SW480 (cell line): ENCODE results near the gene P2RX2.
"Not testable (repeated sequence)": the region's sequence is repeated elsewhere in the genome, so short reads cannot be mapped to it uniquely, and the experiment has no call there.

ENCODE experiments used
- DNase-seq: peaks from one replicate; pipeline ENCODE4 v3.0.0-alpha.2; 2016; ENCODE audit warnings: low spot score

Gene P2RX2

DNA sequence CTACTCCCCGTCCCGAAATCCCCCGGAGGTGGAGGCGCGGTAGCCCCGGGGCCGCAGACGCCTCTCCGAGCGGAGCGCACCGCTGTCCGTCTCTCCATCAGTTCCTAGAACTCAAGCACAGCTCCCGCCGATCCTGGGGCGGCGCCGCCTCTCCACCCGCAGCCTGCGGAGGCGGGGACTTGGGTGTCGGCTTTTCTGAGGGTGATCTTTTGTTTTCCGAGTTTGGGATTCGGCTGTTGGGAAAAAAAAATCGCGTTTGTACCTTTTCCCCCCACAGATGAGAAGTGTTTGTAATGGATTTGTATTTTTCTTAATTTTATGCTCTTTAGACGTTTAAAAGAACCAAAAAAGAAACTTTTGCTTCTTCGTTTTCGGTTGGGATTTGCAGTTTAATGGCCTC lies 34.8 kb upstream of the P2RX2 start:
- DNase-seq = no peak

DNA sequence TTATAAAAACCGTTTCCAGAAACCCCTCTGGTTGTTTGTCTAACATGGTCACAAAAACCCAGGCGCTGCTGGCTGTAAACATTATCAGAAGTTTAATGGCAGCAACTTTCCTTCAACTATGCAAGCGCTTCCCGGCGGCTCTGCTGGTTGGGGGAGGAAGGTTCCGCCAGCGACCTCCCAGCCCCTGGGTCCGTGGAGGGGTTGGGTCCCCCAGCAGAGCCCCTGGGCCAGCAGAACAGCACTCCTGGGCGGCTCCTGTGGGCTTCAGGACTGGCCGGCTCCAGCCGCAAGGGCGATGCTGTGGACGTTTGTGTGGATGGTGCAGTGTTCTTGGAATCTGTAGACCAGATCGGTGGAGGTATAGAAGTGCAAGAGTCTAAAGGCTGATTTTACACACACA lies 34.1 kb upstream of the P2RX2 start:
- no peak for DNase-seq

DNA sequence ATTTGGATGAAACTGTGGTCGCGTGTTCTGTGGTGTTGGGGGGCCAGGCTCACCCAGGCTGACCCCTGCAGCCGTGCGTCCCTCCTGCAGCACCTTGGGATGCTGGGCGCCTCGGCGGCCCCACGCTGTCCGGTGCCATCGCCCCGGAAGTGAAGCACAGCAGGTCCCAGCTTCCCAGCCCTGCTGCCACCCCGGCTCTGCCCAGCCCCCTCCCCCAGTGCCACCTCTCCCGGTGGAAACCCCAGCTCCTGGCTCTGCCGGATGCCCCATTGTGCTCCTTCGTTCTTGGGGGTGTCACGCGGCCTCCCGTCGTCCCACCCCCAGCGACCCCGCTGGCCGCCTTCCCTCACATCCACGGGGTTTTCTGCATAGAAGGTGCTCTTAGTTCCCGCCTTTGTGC lies 33.4 kb upstream of the P2RX2 start:
- no peak for DNase-seq

DNA sequence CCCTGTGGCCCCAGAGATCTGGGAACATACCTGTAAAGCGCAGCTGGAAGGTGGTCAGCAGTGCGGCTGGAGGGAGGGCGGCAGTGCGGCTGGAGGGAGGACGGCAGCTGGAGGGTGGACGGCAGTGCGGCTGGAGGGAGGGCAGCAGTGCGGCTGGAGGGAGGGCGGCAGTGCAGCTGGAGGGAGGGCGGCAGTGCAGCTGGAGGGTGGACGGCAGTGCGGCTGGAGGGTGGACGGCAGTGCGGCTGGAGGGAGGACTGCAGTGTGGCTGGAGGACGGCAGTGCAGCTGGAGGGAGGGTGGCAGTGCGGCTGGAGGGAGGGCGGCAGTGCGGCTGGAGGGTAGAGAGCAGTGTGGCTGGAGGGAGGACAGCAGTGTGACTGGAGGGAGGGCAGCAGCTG lies 31.6 kb upstream of the P2RX2 start:
- no peak for DNase-seq

DNA sequence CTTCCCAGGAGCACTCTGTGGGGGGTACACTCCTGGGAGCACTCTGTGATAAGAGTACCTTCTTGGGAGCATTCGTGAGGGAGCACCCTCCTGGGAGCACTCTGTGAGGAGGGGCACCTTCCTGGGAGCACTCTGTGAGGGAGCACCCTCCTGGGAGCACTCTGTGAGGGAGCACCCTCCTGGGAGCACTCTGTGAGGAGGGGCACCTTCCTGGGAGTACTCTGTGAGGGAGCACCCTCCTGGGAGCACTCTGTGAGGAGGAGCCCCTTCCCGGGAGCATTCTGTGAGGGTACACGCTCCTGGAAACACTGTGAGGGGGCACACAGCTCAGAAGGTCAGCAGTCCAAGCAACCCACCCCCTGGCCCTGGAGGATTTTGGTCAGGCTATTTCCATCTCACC lies 30.8 kb upstream of the P2RX2 start:
- no peak for DNase-seq

DNA sequence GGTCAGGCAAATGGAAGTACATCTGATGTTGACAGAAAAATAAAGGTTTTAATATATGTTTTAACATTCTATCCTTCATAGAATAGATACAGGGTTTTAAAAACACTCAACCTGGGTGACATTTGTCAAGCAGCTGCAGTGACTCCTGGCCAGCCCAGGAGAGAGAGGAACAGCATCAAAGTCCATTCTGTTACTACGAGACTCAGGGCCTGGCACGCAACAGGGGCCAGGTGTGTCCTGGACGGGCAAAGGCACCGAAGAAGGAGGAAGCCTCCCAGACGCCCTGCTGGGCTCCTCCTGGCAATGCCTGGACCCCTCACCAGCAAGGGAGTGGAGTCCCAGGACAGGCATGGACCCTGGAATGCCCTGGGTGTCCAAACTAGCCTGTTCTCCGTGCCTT lies 30.3 kb upstream of the P2RX2 start:
- DNase-seq = no peak

DNA sequence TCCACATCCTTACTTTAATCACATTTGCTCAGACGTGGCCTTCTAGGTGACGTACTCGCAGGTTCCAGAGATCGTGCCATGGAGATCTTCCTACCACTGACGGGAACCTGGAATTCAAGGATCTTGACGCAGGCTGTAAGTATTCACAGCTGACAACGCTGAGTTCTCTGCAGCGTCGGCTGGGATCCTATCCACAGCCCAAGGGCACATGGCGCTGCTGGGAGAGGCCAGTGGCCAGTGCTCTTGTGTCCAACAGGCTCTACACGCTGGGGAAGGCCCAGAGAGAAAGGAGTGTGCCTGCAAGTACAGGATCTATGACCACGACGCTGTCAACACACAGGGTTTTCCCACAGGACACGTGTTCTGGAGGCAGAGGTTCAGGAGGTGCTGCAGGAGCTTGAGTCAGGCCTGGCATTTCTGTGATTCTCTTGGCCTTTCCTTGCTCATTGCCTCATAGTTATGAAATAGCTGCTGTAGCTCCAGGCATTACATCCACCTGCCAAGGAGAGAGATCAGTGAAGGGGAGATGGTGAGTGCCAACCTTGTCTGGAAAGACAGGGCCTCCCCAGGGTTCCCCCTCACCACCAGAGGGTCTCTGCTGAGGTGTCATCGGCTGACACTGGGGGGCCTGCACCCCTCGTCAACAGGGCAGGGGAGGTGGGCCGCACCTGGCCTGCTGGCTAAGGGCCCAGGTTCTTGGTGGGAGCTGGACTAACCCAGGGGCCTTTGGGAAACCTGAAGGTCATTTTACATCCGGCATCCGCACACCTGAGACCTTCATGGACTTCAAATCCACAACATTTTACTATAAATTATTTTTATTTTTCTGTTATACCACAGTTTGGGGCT lies 29.5 kb upstream of the P2RX2 start:
- DNase-seq = no peak

DNA sequence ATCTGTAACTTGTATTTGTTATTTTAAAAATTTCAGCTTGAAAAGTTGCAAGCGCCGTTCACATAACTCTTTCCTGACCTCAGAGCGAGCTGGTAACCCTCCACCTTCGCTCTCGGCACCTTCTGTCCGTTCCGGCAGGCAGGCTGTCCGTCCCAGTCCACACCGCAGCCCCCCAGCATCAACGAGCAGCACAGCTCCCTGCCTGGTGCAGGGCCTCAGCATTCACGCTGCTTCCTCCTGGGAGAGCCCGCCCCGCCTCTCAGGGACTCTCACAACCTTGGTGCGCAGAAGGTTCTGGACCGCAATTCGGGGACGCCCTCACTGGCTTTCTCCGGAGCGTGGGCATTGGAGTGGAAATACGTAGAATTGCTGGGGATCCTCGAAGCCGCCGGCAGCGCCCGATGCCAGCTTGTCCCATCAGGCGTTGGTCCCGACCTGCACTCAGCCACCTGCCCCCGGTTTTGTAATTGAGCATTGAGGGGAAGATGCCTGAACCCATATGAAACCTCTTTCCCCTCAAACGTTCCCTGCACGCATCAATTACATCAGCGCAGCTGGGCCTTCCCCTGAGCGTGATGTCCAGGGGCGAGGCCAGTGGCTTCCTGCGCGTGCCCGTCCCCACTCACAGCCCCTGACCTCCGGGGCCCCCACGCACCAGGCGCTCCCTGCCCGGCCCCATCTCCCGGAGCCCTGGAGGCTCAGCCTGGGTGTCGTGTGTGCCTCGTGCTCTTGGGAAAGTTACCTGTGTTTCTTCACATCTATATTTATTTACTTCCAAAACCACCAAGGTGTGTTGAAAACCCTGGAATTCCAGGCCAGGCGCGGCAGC lies 27.3 kb upstream of the P2RX2 start:
- no peak for DNase-seq

DNA sequence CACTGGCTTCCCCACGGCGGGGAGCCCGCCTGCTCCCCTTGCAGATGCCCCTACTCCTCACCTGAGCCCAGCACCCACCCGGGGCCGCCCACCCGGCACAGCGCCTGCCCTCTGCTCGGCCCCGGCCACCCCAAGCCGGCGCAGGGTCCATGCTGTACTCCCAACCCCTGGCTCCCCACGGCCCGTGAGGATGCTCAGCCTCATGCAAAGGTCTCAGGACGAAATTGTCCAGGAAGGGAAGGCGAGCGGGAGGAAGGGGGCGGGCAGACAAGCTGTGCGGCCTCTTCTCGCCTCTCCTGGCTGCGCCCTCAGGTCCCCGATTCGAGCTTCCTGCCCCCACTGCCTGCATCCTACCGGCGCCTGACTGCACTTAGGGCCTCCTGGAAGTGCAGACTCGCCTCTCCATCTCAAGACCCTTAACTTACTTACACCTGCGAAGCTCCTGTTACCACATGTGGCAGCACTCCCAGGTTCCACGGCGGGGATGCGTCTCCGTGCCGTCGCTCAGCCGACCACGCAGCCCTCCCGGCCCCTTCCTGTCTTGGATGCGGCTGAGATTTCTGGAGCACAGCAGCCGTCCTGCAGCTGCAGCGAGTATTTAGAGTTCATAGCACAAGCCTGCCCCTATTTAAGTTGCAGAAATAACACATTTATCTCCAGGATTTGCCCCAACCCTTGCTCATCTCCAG lies 26.1 kb upstream of the P2RX2 start:
- no peak for DNase-seq

DNA sequence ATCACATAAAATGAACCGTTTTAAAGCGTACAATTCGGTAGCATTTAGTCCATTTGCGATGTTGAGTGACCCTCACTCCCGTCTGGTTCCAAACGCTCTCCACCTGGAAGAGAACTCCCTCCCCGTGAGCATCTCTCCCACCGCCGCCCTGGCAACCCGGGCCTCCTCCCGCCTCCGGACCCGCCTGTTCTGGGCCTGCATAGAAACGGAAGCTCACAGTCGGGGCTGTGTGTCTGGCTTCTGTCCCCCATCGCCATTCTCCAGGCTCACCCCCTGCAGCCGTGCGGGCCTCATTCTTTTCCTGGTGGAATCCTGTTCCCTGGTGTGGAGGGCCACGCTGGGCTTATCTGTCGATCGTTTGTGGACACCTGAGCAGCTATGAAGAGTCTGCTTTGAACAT lies 25.5 kb upstream of the P2RX2 start:
- no peak for DNase-seq

DNA sequence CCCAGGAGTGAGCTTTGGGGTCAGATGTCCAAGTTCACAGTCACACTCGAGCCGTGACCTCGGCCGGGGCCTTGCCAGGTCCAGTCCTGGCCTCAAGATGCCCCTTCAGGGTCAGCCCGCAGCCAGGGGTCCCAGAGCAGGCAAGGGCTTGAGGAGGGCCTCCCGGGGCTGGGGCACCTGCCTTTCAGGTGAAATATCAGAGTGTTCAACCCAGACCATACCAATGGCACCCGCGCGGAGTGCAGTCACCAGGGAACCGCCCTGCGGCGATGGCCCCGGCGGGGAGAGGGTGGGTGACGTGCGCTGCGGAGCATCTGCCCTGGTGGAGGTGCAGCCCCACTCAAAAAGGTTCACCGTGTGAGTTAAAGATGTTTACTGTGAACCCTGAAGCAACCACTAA lies 25.1 kb upstream of the P2RX2 start:
- no peak for DNase-seq

DNA sequence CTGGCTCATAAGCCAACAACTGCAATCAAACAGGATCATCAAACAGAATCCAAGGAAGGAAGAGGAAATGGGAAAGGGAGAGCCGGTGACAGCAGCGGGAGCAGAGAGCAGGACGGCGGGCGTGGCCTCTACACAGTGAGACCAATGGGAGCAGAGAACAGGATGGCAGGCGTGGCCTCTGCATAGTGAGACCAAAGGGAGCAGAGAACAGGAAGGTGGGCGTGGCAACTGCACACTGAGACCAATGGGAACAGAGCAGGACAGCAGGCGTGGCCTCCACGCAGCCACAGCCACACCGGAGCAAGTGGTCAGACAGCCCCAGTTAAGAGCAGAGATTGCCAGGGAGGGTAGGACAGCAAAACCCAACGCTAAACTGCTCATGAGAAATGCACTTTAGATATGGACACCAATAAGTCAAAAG lies 24.6 kb upstream of the P2RX2 start:
- peak; percentile 98 for DNase-seq

DNA sequence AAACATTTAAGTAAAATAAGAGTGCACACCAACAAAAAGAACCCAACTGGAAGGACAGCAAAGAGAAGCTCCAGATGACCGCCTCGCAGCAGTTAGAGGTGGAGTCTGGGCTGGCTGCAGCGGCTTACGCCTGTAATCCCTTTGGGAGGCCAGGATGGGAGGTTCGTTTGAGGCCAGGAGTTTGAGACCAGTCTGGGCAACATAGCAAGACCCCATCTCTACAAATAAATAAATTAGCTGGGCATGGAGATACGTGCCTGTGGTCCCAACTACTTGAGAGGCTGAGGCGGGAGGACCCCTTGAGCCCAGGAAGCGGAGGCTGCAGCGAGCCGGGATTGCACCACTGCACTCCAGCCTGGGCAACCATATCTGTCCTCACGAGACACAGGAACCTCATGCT lies 23.4 kb upstream of the P2RX2 start:
- DNase-seq = no peak

DNA sequence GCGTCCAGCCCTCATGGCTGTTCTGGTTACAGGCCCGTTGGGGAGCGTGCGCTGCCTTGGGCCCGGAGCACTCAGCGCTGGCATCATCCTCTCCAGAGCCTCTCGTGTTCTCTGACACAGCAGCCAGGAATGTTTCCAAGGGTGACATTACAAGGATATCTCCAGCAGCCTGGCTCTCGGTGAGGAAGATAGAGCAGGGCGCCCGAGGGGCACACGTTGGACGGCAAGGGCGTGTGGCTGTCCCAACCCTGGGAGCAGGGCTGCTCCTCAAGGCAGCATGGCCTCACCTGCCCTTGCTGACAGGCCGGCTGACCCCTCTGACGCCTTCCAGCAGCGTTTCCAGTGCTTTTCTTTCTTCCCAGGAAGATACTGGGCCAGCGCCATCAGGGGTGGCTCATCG lies 22.6 kb upstream of the P2RX2 start:
- DNase-seq = no peak

DNA sequence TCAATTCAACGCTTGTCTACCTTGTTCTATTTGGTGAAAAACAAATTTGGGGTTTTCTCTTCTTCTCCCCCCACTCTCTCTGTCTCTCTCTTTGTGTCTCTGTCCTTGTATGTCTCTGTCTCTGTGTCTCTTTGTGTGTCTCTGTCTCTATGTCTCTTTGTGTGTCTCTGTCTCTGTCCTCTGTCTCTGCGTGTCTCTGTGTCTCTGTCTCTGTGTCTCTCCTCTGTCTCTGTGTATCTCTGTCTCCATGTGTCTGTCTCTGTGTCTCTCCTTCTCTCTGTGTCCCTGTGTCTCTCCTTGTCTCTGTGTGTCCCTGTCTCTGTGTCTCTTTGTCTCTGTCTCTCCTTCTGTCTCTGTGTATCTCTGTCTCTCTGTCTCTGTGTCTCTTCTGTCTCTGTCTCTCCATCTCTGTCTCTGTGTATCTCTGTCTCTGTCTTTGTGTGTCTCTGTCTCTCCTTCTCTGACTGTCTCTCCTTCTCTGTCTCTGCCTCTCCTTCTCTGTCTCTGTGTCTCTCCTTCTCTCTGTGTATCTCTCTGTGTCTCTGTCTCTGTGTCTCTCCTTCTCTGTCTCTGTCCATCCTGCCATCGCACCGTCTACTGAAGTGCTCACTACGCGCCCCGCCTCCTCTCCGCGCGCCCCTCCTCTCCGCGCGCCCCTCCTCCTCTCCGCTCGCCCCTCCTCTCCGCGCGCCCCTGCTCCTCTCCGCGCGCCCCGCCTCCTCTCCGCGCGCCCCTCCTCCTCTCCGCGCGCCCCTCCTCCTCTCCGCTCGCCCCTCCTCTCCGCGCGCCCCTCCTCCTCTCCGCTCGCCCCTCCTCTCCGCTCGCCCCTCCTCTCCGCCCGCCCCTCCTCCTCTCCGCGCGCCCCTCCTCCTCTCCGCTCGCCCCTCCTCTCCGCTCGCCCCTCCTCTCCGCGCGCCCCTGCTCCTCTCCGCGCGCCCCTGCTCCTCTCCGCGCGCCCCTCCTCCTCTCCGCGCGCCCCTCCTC lies 21.0 kb upstream of the P2RX2 start:
- DNase-seq = no peak

DNA sequence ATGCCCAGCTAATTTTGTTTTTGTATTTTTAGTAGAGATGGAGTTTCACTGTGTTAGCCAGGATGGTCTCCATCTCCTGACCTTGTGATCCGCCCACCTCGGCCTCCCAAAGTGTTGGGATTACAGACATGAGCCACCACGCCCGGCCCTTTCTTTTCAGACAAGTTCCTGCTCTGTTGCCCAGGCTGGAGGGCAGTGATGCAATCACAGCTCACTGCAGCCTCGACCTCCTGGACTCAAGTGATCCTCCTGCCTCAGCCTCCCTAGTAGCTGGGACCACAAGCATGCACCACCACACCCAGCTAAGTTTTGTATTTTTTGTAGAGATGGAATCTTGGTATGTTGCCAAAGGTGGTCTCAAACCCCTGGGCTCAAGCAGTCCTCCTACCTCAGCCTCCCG lies 19.1 kb upstream of the P2RX2 start:
- not testable (repeated sequence) for DNase-seq

DNA sequence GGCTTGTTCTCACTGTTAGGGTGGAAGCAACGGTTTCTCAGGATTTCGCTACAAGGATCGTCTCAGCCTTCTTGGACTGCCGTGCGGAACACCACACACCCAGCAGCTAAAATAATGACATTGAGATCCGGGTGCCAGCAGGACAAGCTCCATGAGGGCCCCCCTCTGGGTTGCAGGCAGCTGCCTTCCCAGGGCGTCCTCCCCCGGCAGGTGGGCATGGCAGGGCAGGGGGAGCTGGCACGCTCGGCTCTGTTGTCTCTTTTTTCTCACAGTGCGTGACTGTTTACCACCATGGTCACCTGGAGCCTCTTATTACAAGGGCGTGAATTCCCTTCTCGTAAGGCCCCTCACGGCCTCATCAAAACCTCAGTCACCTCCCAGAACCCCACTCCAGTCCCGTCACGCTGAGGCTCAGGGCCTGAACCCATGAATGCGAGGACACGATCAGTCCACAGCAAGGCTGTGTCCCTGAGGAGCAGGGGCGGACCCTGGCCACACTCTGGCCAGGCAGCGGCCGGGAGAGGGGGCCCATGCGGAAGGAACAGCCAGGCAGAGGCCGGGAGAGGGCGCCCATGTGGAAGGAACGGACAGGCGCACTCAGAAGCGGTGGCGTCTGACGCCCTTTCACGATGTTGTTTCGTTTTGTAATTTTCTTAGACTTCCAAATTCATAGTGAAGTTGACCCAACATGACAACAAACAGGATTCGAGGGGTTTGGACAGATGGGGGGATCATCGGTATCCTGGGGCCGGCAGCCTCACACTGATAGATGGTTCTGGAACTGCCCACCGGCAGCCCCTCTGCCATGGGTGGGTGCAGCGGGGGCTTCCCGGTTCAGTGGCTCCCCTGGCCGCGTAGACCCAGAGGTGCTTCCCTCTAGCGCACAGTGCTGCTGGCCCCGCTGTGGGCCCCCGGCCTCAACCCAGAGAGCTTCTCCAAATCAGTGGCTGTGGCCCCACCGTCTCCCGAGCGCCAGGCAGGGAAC lies 18.2 kb upstream of the P2RX2 start:
- peak; percentile 56 for DNase-seq

DNA sequence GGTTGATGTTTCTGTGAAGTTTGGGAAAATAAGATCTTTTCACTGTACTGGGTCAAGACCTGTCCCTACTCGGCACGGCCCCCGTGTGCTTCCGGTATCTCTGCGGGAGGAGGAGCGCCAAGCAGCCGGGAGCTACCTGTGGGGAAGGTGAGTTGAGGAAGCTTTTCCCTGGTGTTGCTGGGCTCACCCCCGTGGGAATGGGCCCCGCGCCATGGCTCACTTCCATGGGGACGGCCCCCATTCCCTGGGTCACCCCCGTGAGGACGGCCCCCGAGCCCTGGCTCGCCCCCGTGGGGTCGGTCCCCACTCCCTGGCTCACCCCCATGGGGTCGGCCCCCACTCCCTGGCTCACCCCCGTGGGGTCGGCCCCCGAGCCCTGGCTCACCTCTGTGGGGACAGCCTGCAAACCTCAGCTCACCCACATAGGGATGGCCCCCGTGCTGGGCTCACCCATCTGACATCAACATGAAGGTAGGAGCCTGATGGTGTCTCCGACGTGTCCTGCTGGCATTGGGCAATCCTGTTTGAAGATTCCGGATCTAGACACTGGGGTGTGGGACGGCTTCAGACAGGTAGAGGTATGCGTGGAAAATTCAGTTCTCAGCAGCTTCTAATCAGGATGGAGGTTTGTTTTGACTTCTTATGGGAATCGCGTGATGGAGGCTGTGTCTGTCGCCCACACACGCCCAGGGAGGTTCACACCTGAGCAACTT lies 17.2 kb upstream of the P2RX2 start:
- no peak for DNase-seq

DNA sequence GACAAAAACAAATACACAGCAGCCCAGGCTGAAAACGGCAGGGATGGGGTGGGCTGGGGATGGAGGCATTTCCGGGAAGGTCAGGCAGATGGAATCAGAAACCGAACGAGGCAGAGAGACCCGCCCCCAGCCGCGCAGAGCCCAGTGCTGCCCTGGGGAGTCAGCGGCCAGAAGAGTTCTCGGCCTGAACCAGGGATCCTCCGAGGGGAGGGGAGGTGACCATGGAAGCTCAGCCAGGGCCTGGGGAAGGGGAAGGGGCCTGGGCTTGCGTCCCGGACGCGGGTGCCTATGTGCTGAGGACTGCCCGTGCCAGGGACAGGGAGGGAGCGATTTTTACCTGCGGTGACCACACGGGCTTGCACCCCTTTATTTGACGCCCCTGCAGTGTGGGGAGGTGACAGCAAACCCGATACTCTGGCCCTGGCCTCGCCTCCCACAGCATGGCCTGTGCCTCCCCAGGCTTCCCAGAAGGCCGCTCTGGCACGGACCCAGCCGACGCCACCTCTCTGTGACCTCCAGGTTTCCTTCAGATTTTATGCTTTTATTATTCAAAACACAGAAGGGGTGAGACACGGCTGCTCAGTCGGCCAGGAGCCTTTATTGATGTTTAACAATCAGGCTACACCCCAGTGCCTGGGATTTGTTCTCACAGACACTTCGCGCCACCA lies 15.9 kb upstream of the P2RX2 start:
- DNase-seq = no peak
